CD4-positive, alpha-beta T cell treated with Interleukin-10 for 1 hour (primary cell): Measurements from ENCODE around the gene ILKAP.

Experiments used
- DNase-seq: peaks from one replicate; pipeline ENCODE4 v3.0.0-alpha.2; 2020

Gene ILKAP, protein sequence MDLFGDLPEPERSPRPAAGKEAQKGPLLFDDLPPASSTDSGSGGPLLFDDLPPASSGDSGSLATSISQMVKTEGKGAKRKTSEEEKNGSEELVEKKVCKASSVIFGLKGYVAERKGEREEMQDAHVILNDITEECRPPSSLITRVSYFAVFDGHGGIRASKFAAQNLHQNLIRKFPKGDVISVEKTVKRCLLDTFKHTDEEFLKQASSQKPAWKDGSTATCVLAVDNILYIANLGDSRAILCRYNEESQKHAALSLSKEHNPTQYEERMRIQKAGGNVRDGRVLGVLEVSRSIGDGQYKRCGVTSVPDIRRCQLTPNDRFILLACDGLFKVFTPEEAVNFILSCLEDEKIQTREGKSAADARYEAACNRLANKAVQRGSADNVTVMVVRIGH

DNA sequence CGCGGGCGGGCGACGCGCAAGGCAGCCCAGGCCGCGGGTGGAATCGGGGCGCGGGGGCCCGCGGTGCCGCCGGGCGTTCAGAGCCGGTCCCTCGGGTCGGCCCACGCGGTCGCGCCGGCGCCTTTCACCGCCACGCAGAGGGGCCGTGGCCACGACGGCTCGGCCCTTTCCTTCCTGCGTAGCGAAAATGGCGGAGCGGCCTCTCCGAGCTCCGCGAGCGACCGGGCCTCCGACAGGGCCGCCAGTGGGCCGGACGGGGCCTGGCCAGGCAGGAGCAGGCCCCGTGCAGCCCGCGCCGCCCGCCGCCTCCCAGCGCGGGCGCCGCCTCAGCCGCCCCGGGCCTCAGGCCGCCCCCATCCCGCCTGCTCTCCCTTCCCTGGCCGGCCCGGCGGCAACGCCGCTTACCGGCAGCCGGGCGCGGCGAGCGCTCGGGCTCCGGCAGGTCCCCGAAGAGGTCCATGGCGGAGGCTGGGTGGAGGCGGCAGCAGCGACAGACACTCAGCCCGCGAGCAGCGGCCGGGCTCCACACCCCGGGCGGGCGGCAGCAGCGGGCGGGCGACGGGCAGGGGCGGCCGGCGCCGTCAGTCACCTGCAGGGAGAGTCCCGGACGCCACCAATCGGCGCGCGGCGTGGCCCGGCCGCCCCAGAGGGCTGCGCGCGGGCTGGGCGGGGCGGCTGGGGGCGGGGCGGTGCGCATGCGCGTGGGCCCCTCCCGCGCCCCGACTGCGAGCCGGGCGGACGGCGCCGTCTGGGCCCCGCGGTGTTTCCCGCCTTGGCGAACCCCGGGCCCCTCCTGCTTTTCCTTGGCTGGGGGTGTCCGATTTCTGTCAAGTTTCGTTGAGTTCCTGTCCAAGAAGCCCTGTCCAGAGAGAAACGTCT, at the start of gene ILKAP:
Gene ILKAP (minus strand): TSS at position 602 of the 879 bp plus-strand sequence. CDS start 142 bp downstream, at position 460.
- DNase-seq, result peak; percentile 92

DNA sequence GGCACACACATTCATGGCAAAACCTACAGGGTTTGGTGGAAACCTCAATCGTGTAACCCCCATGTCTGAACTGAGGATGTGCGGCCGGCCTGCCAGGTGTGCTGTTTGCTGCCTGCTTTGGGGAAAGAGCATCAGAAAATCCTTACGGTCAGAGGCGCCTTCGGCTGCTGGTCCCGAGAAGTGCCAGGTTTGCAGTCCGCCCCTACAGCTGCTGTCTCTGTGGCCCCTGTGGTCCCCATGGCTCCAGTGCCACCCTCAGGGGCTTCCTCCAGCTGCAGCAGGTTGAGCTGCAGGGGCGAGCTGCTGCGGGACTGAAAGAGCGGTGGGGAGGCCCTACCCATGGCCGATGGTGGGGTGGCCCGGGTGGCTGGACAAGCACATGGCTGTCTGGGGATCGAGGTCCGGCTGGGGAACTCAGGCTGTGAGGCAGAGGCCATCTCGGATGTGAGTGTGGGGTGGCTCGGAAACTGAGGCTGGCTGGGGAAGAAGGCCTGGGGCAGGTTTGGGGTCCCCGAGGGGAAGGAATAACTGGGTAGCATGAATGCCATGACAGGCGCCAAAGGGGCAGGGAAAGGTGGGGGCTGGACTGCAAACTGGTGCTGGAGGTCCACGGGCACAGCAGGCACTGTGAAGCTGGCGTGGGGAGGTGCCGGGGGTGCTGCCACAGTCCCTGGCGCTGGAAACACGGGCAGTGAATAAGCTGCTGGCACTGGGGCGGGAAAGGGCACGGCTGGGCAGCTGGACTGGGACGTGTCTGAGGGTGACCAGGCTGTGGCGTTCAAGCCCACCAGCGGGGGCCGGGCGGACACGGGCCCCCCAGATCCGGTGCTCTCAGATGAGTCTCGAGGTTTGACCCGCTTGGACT, 49.5 kb upstream of the ILKAP start:
- no peak for DNase-seq

GRCh38 chr2:238251986-238252385, 48.5 kb upstream of the ILKAP start:
- DNase-seq, result no peak

DNA sequence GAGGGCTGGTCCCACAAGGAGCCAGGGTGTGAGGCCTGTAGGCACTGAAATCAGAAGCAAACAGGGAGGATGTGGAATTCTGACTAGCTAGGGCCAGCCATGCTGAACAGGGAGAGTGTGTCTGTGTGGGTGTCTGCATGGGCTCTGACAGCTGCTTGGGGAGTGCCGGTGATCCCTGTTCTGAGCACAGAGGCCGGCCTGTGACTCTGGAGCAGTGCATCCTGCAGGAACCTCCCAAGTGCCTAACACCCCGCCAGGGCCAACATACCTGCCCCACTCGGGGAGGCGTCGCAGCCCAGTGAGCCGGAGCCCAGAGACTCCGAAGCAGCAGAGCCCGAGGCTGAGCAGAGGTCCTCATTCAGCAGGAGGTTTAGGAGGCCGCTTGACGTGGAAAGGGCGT, 47.8 kb upstream of the ILKAP start:
- no peak for DNase-seq

GRCh38 chr2:238250896-238251295, 47.4 kb upstream of the ILKAP start:
- DNase-seq, result no peak

GRCh38 chr2:238247841-238248453, 44.5 kb upstream of the ILKAP start:
- DNase-seq, result no peak

DNA sequence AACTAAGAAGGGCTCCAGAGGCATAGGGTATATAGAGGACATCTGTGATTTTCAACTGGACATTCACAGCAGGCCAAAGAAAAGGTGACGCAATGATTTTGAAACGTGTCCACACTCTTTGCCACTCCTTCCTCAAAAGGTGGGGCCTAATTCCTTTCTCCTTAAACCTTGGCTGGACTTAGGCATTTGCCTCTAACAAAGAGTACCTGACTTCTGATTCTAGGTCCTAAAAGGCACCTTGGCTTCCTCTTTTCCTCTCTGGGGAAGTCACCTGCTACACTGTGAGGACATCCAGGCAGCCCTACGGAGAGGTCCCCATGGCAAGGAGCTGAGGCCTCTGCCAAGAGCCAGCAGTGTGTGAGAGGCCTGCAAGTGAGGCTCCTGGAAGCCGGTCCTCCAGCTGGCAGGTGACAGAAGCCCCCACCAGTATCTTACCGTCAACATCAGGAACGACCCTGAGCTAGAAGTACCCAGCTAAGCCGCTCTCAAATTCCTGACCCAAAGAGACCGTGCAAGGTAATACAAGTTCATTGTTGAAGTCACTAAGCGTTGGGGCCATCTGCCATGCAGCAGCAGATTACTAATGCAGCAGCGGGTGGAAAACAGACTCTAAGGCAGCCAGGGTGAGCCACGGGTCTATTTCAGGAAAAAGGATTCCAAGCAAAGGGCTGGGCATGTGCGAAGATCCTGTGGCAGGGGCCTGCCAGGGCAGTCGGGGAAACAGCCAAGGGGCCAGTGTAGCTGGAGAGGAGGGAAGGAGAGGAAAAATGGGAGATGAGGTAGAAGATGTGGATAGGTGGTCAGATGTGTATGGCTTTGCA, 43.7 kb upstream of the ILKAP start:
- DNase-seq, result no peak

- no peak for DNase-seq
These were observed 40.7 kb upstream of the ILKAP start for GRCh38 chr2:238244151-238244550.

- no peak for DNase-seq
These were observed 40.1 kb upstream of the ILKAP start for GRCh38 chr2:238243496-238244076.

DNA sequence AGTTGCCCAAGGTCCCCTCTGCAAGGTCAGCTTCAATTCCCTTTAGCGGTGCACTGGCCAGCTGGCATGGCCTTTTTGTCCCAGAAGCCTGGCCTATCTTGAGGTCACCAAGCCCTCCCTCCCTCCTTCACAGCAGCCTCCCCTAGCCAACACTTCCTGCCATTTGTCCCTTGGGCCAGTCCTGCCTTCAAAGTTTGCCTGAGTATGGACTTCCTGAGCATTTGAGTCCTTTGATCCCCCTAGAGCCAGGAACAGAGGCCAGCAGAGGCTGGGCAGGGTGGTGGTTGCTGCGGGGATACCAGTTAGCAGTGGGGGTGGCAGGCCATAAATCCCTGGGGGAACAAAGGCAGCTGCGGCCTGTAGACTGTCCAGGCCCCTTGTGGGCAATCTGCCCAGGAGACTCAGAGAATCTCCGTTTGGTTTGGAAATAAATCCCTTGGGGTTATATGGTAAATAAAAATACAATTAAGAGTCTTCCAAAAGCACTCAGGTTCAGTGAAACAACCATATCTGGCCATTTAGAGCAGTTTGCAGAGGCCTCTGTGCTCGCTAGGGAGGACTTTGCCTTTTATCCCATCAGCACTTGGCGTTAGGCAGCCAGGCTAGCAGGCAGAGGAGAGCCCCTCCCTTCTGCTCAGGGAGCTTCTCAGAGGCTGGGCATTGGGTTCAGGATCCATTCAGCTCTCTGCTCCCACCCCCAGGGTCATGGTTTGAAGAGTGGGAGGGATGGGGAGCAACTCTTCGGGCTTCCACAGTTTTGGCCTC, 39.4 kb upstream of the ILKAP start:
- no peak for DNase-seq

- no peak for DNase-seq
These were observed 38.5 kb upstream of the ILKAP start for GRCh38 chr2:238241970-238242369.

- peak; percentile 26 for DNase-seq
These were observed 37.5 kb upstream of the ILKAP start for GRCh38 chr2:238240757-238241711.

DNA sequence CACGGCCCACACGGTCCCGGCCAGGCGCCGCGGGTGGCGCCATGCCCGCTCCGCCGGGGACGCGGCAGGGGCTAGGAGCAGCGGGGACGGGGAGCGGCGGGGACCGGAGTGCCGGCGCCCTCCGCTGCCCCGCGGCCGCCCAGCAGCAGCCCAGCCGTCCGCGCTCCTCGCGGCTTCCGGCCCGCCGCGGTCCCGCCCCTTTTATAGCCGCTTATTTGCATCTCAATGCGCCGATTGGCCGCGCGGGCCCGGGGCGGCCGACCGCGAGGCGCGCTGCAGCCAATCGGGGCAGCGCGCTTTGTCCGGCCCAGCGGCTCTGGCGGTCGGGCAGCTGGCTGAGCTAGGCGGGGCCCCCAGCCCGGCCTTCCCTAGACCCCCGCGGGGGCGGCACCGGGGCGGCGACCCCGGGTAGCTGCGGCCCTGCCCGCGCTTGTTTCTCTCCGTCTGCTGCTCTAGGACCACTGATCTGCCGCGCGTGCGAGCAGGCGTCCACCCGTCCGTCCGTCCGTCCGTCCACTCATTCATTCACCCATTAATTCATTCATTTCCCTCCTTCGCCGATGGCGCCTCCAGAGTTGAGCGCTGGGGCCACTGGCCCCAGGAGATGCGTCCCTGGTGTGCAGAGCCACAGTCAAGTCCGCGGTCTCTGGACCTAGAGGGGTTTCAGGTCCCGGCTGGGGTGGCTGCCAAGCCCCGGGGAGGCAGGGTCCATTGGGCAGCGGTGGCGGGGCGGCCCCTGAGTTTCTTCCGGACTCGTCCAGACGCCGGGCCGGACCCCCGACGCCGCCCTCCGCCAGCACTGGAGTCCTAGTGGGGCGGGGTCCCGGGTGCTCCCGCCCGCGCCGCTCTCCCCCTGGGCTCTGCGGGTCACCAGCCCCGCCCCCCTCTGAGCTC, 36.6 kb upstream of the ILKAP start, which contains the start of gene HES6:
Gene HES6 (minus strand): TSS at position 176 of the 894 bp plus-strand sequence. CDS start 133 bp downstream, at position 43.
- DNase-seq, result peak; percentile 80

DNA sequence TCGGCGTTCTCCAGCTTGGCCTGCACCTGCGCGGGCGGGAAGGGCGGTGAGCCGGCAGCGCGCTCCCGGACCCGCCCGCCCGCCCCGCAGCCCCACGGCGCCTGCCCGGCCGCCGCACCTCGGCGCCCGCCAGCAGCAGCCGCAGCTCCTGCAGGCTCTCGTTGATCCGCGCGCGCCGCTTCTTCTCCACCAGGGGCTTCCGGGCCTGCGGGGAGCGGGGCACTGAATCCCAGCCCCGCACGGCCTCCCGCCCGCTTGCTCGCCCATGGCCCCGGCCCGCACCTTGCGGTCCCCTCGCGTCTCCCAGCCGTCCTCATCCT, 36.0 kb upstream of the ILKAP start:
- no peak for DNase-seq

DNA sequence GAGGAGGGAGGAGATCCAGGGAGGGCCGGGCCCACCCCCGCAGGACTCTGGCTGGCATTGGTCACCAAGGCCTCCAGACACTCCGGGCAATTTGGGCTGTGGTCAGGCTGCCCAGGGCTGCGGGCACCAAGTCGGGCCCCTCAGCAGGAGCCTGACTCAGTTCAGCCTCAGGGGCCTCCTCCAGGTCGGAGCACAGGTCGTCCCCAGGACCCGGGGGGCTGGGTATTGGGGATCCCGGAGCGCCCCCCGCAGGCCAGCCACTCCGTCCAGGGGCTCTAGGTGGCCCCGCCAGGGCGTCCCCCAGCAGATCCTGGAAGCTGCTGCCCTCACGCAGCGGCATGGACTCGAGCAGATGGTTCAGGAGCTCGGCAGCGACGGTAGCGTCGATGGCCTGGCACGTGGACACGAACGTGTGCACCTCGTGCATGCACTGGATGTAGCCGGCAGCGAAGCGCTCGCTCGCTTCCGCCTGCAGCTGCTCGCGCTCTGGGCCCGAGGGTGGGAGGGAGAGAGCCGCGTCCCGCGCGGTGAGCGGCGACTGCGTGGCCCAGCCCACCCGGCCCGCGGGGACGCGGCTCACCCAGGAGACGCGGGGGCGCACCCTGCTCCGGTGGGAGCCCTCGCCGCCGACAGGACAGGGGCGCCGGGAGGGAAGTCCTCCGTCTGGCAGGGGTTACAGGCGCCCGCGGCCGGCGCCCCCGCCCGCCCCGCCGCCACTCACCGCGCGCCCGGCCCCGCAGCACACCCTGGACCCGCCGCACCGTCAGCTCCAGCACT, 35.5 kb upstream of the ILKAP start:
- DNase-seq, result peak; percentile 39

DNA sequence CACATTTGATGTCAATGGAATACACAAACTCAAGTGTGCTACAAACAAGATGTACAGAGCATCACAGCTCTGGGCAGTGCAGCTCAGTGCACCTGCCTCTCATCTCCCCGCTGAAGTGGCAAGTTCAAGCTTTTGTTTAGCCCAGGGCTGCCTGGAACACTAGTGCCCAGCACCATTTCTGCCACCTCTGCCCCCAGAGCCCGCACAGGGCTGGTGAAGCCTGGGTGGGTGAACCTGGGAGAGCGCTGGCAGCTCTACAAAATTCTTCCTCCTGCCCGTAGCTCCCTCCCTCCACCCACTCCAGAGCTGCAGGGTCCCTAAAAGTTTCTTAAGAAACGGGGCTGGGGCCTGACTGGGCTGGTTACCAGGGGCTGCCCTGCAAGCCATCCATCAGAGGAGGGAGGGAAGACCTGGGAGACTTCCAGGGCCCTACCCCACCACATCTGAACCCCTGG, 34.8 kb upstream of the ILKAP start:
- no peak for DNase-seq
